GM23248 (cell line): ENCODE data around the gene SIAE.

Source experiments
- EZH2 ChIP-seq: fragments of 200-600 bp; sonication (generic); IDR thresholded peaks from 2 replicates; pipeline ENCODE4 v1.6.1; 2018; ENCODE audit warnings: antibody characterized with exemption, mild to moderate bottlenecking; ENCODE audit not compliant: insufficient read depth, poor library complexity, severe bottlenecking
- EZH2phosphoT487 ChIP-seq: fragments of 200-600 bp; sonication (generic); IDR thresholded peaks from 2 replicates; pipeline ENCODE4 v1.6.1; 2018; ENCODE audit warnings: antibody characterized with exemption, moderate library complexity, mild to moderate bottlenecking, low read depth; ENCODE audit not compliant: insufficient read depth

DNA sequence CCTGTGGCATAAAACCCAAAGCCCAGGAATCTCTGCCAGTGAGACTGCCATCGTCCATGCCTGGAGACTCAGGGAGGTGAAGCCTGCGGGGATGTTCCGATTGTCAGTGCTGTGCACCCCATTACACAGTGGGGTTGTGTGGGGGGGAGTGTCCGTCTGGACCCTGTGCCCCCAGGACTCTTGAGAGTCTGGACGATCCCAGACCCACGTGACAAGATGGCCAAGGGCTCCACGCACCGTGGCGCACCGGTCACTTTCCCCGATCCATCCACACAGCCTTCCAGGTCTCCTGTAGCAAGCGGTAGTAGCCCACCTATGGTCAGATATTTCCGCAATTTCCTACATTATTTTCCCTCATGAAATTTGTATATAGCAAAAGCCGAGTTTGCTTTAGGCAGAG lies 45.3 kb upstream of the SIAE start:
- TF ChIP-seq EZH2phosphoT487 (0 out of 2 replicates have a peak, but pooled peaks have one; percentile 8), EZH2 (no peak)
